ENCODE measurements around the gene SHQ1.
"Not testable (repeated sequence)": the region's sequence is repeated elsewhere in the genome, so short reads cannot be mapped to it uniquely, and the experiment has no call there.

The SHQ1 gene

DNA sequence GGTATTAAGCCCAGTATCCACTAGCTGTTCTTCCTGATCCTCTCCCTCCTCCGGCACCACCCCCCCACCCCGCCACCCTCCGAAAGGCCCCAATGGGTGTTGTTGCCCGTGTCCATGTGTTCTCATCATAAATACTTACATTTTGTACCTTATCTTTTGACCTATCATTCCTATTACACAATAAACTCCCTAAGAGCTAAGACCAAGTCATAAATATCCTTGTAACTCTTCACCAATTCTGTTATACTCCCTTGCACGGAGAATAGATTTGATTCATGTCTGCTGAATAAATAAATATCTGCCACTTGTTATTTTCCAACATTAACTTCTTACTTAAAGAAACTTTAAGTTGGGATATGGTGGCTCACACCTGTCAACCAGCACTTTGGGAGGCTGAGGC is 43.9 kb downstream of the SHQ1 start:
- Histone ChIP-seq H3K9me3 (ENCODE audit: low read length) (no peaks in the 10 kb centered on the region), H3K4me3 (ENCODE audit: low read length) (no peak overlapping the region), H3K36me3 (ENCODE audit: insufficient read depth, low read length) (no peaks in the 10 kb centered on the region), H3K4me1 (ENCODE audit: insufficient read depth, low read length) (no peaks in the 10 kb centered on the region), H2AFZ (ENCODE audit: low read depth, low read length) (no peak overlapping the region), H3K27me3 (ENCODE audit: insufficient read depth, low read length) (no peaks in the 10 kb centered on the region)

DNA sequence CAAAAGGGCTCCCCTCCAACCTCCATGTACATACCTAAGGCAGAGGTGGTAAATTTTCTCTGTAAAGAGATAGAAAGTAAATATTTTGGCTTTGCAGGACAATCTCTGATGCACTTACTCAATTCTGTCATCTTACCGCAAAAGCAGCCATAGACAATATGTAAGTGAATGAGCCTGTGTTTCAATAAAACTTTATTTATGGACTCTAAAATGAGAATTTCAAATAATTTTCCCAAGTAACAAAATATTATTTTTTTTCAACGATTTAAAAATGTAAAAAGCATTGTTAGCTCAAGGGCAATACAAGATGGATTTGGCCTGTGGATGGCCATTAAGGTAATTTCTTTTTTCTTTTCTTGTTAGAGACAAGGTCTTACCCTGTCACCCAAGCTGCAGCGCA is 44.7 kb downstream of the SHQ1 start:
- no peaks in the 10 kb centered on the region for H3K4me1 ChIP-seq (ENCODE audit: insufficient read depth, low read length)
- no peaks in the 10 kb centered on the region for H3K9me3 ChIP-seq (ENCODE audit: low read length)
- no peak overlapping the region for H3K4me3 ChIP-seq (ENCODE audit: low read length)
- no peak overlapping the region for H2AFZ ChIP-seq (ENCODE audit: low read depth, low read length)
- H3K36me3 ChIP-seq (ENCODE audit: insufficient read depth, low read length) = no peaks in the 10 kb centered on the region
- no peaks in the 10 kb centered on the region for H3K27me3 ChIP-seq (ENCODE audit: insufficient read depth, low read length)

DNA sequence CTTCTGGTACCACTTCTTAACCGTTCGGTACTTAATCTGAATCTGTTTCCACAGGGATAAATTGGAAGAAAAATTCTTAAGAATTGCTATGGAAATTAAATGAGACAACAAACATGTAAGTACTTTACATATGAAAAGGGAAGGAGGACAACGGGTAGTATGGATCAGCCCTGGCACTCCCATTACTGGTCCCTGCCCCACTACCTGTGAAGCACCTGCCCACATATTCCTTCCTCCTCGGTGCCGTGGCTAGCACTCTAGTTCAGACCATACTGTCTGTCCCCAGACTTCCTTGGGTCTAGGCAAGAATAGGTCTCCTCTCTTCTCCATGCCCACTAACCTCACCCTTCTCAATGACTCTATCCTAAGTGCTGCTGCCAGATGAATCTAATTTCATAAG is 46.2 kb downstream of the SHQ1 start:
- H3K36me3 ChIP-seq (ENCODE audit: insufficient read depth, low read length) = no peaks in the 10 kb centered on the region
- no peaks in the 10 kb centered on the region for H3K9me3 ChIP-seq (ENCODE audit: low read length)
- no peaks in the 10 kb centered on the region for H3K27me3 ChIP-seq (ENCODE audit: insufficient read depth, low read length)
- no peak overlapping the region for H3K4me3 ChIP-seq (ENCODE audit: low read length)
- H3K4me1 ChIP-seq (ENCODE audit: insufficient read depth, low read length) = peaks cover 12% of the 10 kb centered on the region
- H2AFZ ChIP-seq (ENCODE audit: low read depth, low read length) = no peak overlapping the region

DNA sequence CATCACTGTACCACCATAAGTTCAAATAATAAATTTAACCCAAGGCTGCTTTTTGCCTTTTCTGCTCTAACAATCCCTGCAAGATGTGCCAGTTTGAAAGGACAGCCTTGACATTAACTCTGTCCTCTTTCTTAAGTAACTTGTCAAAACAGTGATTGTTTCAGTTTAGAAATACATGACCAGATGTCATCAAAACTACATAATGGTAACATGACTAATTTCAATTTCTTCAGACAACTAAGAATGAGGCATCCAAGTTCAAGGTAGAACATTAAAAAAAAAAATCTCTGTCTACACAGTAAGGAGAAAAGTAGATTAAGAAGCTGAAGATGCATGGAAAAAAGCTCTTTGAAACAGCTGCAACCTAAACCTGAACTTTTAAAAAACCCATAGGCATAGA is 47.4 kb downstream of the SHQ1 start:
- Histone ChIP-seq H3K9me3 (ENCODE audit: low read length) (no peaks in the 10 kb centered on the region), H3K4me1 (ENCODE audit: insufficient read depth, low read length) (peaks cover 12% of the 10 kb centered on the region), H3K4me3 (ENCODE audit: low read length) (no peak overlapping the region)

DNA sequence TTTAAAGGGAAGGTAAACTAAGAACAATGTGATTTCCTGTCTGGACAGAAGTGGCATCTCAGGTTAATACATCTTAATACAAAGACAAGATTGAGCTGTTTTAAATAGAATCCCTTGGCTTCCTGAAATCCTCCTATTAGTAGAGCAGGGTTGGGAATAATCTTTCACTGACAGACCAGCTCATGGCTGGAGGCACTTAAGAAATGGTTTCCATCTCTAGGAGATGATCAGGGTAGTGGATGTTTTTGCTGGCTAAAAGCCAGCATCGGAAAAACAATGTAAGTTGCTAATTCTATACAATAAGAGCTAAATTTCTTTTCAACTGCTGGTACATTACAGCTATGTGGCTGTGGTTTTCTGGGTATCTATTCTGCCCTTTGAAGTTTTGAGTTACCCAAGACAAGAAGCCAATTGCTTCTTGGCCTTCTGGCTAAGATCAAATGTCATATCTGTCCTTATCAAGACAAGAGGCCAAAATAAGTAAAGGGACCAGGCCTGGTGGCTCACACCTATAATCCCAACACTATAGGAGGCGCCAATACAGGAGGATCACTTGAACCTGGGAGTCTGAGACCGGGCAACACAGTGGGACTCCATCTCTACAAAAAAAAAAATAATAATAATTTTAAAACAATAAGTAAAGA is 49.6 kb downstream of the SHQ1 start:
- H3K4me1 ChIP-seq (ENCODE audit: insufficient read depth, low read length) = peaks cover 12% of the 10 kb centered on the region
- H2AFZ ChIP-seq (ENCODE audit: low read depth, low read length) = no peak overlapping the region

More for the DNA sequence above, 47.4 kb downstream of the SHQ1 start:
- H3K27me3 ChIP-seq (ENCODE audit: insufficient read depth, low read length) = no peaks in the 10 kb centered on the region
- H2AFZ ChIP-seq (ENCODE audit: low read depth, low read length) = no peak overlapping the region
- H3K36me3 ChIP-seq (ENCODE audit: insufficient read depth, low read length) = no peaks in the 10 kb centered on the region

DNA sequence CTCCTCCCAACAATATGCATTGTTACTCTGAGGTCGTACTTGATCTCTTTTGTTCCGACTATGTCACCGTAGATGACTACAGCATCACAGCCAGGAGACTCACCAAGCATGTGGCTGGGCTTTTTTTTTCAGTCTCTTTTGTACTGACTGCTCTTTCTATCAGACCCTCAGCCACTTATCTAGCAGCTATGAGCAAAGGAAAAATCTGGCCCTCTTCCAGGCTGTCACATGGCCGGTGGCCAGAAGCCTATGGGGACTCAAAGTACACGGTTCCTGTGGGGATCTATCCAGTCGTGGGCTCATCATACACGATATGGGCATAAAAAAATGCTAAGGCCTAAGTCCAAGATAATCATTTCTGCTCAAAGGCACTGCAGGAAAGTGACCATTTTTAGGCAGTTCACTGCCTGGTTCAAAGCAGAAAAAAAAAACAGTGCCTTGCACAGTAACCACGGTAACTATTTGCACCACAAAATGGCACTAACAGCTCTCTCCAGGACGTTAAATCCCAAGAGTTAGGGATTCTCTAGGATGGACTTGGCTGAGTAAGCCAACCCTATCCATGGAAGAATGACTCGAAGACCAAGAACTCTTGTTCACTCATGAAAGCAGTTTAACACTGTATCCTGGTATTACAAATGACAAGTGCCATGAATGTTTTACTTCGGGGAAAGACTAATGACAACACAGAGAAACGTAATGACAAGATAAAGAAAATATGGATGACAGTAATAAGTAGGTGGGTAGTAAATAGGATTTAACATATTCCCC is 50.3 kb downstream of the SHQ1 start:
- H3K36me3 ChIP-seq (ENCODE audit: insufficient read depth, low read length) = no peaks in the 10 kb centered on the region
- H2AFZ ChIP-seq (ENCODE audit: low read depth, low read length) = no peak overlapping the region
- H3K9me3 ChIP-seq (ENCODE audit: low read length) = no peaks in the 10 kb centered on the region
- H3K4me3 ChIP-seq (ENCODE audit: low read length) = no peak overlapping the region
- H3K4me1 ChIP-seq (ENCODE audit: insufficient read depth, low read length) = peaks cover 12% of the 10 kb centered on the region
- no peaks in the 10 kb centered on the region for H3K27me3 ChIP-seq (ENCODE audit: insufficient read depth, low read length)

More for the DNA sequence above, 49.6 kb downstream of the SHQ1 start:
- Histone ChIP-seq H3K4me3 (ENCODE audit: low read length) (no peak overlapping the region), H3K27me3 (ENCODE audit: insufficient read depth, low read length) (no peaks in the 10 kb centered on the region), H3K9me3 (ENCODE audit: low read length) (no peaks in the 10 kb centered on the region), H3K36me3 (ENCODE audit: insufficient read depth, low read length) (no peaks in the 10 kb centered on the region)

DNA sequence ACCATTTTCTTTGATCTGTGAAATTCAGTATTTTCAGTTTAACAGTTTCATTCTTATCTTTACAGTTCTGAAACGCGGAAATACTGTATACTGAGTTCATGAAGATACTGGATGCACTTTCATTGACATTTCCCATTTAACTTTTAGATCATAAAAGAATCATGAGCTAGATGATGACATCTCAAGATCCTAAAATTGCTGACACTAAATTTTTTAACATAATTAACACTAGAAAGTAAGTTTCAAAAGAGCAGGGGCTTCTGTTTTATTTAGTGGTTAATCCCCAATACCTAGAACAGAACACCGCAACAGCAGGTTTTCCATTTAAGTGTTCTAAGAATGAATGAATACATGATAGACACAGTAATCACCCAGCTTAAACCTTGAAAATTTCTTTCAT is 54.2 kb downstream of the SHQ1 start:
- Histone ChIP-seq H2AFZ (ENCODE audit: low read depth, low read length) (no peak overlapping the region), H3K27me3 (ENCODE audit: insufficient read depth, low read length) (no peaks in the 10 kb centered on the region), H3K9me3 (ENCODE audit: low read length) (no peaks in the 10 kb centered on the region), H3K4me1 (ENCODE audit: insufficient read depth, low read length) (peaks cover 12% of the 10 kb centered on the region), H3K36me3 (ENCODE audit: insufficient read depth, low read length) (no peaks in the 10 kb centered on the region), H3K4me3 (ENCODE audit: low read length) (no peak overlapping the region)

DNA sequence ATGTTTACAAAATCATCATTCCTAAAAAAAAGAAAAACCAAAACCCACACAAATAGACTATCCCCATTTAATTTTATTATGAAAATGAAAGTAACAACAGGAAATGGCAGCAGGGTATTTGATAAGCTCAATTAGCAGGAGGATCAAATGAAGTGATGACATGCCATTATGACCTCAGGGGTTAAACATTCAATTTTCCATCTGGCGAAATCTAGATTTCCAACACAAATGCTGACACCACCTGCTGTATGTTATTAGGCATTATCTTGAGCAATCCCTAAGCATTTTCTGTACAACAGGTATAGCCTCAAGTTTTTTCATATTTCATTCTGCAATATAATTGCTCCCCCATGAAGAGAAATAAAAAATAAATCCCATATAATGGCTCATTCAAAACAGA is 57.1 kb downstream of the SHQ1 start:
- H3K4me3 ChIP-seq (ENCODE audit: low read length) = no peak overlapping the region
- peaks cover 4% of the 10 kb centered on the region for H3K9me3 ChIP-seq (ENCODE audit: low read length)
- H2AFZ ChIP-seq (ENCODE audit: low read depth, low read length) = no peak overlapping the region
- no peaks in the 10 kb centered on the region for H3K4me1 ChIP-seq (ENCODE audit: insufficient read depth, low read length)
- no peaks in the 10 kb centered on the region for H3K27me3 ChIP-seq (ENCODE audit: insufficient read depth, low read length)
- H3K36me3 ChIP-seq (ENCODE audit: insufficient read depth, low read length) = no peaks in the 10 kb centered on the region

DNA sequence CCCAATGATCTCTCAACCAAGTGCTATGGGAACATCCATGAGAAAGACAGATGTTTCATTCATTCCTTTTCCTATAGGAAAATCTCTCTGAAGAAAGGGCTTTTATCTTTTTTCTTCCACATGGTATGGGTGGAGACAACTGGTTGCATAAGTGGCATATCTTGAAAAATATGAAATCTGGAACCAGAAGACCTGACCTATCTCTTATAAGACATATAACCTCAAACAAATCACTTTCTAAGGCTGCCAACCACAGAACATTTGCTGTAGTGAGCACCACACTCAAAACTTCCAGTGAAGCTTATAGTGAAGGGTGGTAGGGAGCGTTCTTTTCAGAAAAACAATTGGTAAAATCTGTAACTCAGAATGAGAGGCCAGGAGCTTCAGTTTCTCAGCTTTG is 58.5 kb downstream of the SHQ1 start:
- H3K27me3 ChIP-seq (ENCODE audit: insufficient read depth, low read length) = no peaks in the 10 kb centered on the region
- H2AFZ ChIP-seq (ENCODE audit: low read depth, low read length) = no peak overlapping the region
- H3K9me3 ChIP-seq (ENCODE audit: low read length) = peaks cover 4% of the 10 kb centered on the region
- H3K4me3 ChIP-seq (ENCODE audit: low read length) = no peak overlapping the region
- no peaks in the 10 kb centered on the region for H3K36me3 ChIP-seq (ENCODE audit: insufficient read depth, low read length)
- H3K4me1 ChIP-seq (ENCODE audit: insufficient read depth, low read length) = no peaks in the 10 kb centered on the region

DNA sequence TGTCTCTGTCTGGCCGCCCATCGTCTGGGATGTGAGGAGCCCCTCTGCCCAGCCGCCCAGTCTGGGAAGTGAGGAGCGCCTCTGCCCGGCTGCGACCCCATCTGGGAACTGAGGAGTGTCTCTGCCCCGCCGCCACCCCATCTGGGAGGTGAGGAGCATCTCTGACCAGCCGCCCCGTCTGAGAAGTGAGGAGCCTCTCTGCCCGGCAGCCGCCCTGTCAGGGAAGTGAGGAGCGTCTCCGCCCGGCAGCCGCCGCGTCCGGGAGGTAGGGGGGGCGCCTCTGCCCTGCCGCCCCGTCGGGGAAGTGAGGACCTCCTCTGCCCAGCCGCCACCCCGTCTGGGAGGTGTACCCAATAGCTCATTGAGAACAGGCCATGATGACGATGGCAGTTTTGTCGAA is 60.0 kb downstream of the SHQ1 start:
- H3K9me3 ChIP-seq (ENCODE audit: low read length); H2AFZ ChIP-seq (ENCODE audit: low read depth, low read length); H3K27me3 ChIP-seq (ENCODE audit: insufficient read depth, low read length); H3K4me3 ChIP-seq (ENCODE audit: low read length); H3K36me3 ChIP-seq (ENCODE audit: insufficient read depth, low read length); H3K4me1 ChIP-seq (ENCODE audit: insufficient read depth, low read length): not testable (repeated sequence)

DNA sequence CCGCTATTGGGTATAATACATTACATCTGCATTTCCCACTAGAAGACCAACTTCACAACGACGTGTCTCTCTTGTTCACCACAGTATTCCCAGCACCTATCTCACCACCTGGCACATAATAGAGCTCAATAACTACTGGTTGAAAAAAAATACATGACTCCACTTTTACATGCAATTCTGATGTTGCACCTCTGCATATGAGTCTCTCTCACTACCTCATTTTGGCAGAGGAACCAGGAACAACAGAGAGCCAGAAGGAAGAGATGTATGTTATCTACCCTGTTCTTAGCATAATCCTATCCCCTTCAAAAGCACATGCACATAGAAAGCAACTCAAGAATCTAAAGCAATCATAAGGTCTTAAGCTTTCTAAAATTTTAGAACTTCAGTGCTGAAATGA is 61.6 kb downstream of the SHQ1 start:
- Histone ChIP-seq H3K4me1 (ENCODE audit: insufficient read depth, low read length) (no peaks in the 10 kb centered on the region), H2AFZ (ENCODE audit: low read depth, low read length) (no peak overlapping the region), H3K27me3 (ENCODE audit: insufficient read depth, low read length) (no peaks in the 10 kb centered on the region), H3K36me3 (ENCODE audit: insufficient read depth, low read length) (no peaks in the 10 kb centered on the region), H3K4me3 (ENCODE audit: low read length) (no peak overlapping the region), H3K9me3 (ENCODE audit: low read length) (peaks cover 4% of the 10 kb centered on the region)

DNA sequence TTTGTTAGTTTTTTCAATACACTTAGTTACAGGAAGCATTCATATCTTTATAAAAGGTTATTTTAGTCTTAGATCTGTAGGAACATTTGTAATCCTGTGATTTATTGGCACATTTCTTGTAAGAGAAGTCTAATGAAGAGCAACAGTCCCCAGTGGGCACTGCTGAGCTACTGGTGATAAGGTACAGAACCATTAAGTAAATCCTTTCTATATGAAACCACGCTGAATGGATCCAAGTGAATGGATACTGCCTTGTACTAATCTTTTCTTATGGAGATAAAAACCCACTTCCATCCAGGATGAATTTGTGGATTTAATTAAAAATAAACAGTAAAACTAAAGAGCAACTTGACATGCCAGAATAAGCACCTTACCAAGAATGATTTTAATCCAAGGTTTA is 64.0 kb downstream of the SHQ1 start:
- Histone ChIP-seq H3K4me3 (ENCODE audit: low read length) (no peak overlapping the region), H3K27me3 (ENCODE audit: insufficient read depth, low read length) (no peaks in the 10 kb centered on the region), H3K4me1 (ENCODE audit: insufficient read depth, low read length) (no peaks in the 10 kb centered on the region), H3K9me3 (ENCODE audit: low read length) (peaks cover 4% of the 10 kb centered on the region), H3K36me3 (ENCODE audit: insufficient read depth, low read length) (no peaks in the 10 kb centered on the region), H2AFZ (ENCODE audit: low read depth, low read length) (no peak overlapping the region)

DNA sequence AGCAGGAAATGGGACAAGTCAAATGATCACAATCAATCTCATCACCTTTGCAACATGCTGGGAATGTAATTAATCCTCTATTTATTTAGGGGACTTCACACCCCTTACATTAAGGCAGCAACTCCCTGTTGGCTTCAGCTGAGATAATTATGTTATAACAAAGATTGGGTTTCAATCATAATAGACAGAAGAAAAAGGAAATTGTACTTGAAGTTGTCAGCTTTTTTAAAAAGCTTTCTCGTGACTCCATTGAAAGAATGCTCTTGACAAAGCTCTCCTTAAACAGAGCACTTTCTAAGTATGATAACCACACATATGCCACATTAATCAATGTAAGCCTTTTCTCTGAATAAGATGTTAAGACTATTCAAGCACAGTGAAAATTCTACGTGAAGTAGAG is 65.7 kb downstream of the SHQ1 start:
- no peaks in the 10 kb centered on the region for H3K9me3 ChIP-seq (ENCODE audit: low read length)
- no peaks in the 10 kb centered on the region for H3K4me1 ChIP-seq (ENCODE audit: insufficient read depth, low read length)
- no peaks in the 10 kb centered on the region for H3K36me3 ChIP-seq (ENCODE audit: insufficient read depth, low read length)
- H2AFZ ChIP-seq (ENCODE audit: low read depth, low read length) = no peak overlapping the region
- H3K4me3 ChIP-seq (ENCODE audit: low read length) = no peak overlapping the region
- no peaks in the 10 kb centered on the region for H3K27me3 ChIP-seq (ENCODE audit: insufficient read depth, low read length)

All from neuron (in vitro differentiated cells).